ENCODE results near the gene NOP16.

GRCh38 chr5:176388444-176389134 lies at the start of gene NOP16, which contains the start of gene HIGD2A:
- no peak for TF ChIP-seq NR3C1 (IDR thresholded peaks at IDR 0.05)
- TF ChIP-seq CHD2 (IDR thresholded peaks at IDR 0.05; ENCODE audit: low read length, partially characterized antibody): peak; percentile 92
- TF ChIP-seq, protein P1, sequence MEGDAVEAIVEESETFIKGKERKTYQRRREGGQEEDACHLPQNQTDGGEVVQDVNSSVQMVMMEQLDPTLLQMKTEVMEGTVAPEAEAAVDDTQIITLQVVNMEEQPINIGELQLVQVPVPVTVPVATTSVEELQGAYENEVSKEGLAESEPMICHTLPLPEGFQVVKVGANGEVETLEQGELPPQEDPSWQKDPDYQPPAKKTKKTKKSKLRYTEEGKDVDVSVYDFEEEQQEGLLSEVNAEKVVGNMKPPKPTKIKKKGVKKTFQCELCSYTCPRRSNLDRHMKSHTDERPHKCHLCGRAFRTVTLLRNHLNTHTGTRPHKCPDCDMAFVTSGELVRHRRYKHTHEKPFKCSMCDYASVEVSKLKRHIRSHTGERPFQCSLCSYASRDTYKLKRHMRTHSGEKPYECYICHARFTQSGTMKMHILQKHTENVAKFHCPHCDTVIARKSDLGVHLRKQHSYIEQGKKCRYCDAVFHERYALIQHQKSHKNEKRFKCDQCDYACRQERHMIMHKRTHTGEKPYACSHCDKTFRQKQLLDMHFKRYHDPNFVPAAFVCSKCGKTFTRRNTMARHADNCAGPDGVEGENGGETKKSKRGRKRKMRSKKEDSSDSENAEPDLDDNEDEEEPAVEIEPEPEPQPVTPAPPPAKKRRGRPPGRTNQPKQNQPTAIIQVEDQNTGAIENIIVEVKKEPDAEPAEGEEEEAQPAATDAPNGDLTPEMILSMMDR (IDR thresholded peaks at IDR 0.05): no peak
- TF ChIP-seq HEYL (CRISPR knock-in tag; IDR thresholded peaks at IDR 0.05): no peak
- no peak for TF ChIP-seq ZFP36 (IDR thresholded peaks at IDR 0.05; ENCODE audit: borderline replicate concordance, partially characterized antibody)
- TF ChIP-seq POLR2A (IDR thresholded peaks at IDR 0.05; ENCODE audit: low read length): peak; percentile 89
- TF ChIP-seq, protein P2, sequence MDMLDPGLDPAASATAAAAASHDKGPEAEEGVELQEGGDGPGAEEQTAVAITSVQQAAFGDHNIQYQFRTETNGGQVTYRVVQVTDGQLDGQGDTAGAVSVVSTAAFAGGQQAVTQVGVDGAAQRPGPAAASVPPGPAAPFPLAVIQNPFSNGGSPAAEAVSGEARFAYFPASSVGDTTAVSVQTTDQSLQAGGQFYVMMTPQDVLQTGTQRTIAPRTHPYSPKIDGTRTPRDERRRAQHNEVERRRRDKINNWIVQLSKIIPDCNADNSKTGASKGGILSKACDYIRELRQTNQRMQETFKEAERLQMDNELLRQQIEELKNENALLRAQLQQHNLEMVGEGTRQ (IDR thresholded peaks at IDR 0.05): 0 out of 2 replicates have a peak, but pooled peaks have one; percentile 1
